ENCODE data around the gene ZCCHC24. TPM values are rescaled to one million over a fixed set of nuclear protein-coding genes. Genes with fewer than 3 reads are reported as not detected.
"Not testable (repeated sequence)": the region's sequence is repeated elsewhere in the genome, so short reads cannot be mapped to it uniquely, and the experiment has no call there.

The ZCCHC24 gene
- total RNA-seq, 1 experiment from 2014 or later, result 3.1 TPM

GRCh38 chr10:79335094-79335469 lies 110.3 kb downstream of the ZCCHC24 start:
- Mint-ChIP-seq H3K27me3 (ENCODE audit: insufficient read depth, unreplicated experiment) (no peaks in the 10 kb centered on the region), H3K36me3 (ENCODE audit: insufficient read depth, unreplicated experiment) (no peaks in the 10 kb centered on the region), H3K9me3 (ENCODE audit: unreplicated experiment) (no peaks in the 10 kb centered on the region), H3K4me3 (ENCODE audit: unreplicated experiment) (no peak overlapping the region), H3K27ac (ENCODE audit: unreplicated experiment) (no peak overlapping the region), H3K4me1 (ENCODE audit: low read depth, unreplicated experiment) (no peaks in the 10 kb centered on the region)
- no peak for TF ChIP-seq CTCF (IDR thresholded peaks at IDR 0.05; ENCODE audit: insufficient read depth in 1 of 2, low read depth in 1 of 2, low read length in 1 of 2, severe bottlenecking in 1 of 2, unreplicated experiment in 1 of 2)
- ChIA-PET CTCF (no interaction called here), POLR2A (no interaction called here)
- Histone ChIP-seq H3K9me3 (no peaks in the 10 kb centered on the region), H3K4me3 (ENCODE audit: low read depth, low read length) (no peak overlapping the region), H3K27me3 (replicated peaks; ENCODE audit: control insufficient read depth, insufficient read depth, low read length) (no peaks in the 10 kb centered on the region), H3K36me3 (ENCODE audit: control insufficient read depth, insufficient read depth, low read length) (no peaks in the 10 kb centered on the region), H3K4me1 (no peaks in the 10 kb centered on the region)
- BruUV-seq (replicated peaks), result no TSS peak
- DNase-seq, result no peak
- intact Hi-C loops (cut with micrococcal nuclease; ENCODE audit: unreplicated experiment), result no loop called here

- CTCF ChIA-PET, result interaction anchor here (0.6 kb wide), 1 partner anchor 96 kb away, joined by 3 read pairs; no protein-coding TSS in a partner anchor
- no peaks in the 10 kb centered on the region for H3K4me1 Mint-ChIP-seq (ENCODE audit: low read depth, unreplicated experiment)
- DNase-seq, result no peak
- H3K27me3 ChIP-seq (replicated peaks; ENCODE audit: control insufficient read depth, insufficient read depth, low read length), result no peaks in the 10 kb centered on the region
- H3K4me3 Mint-ChIP-seq (ENCODE audit: unreplicated experiment), result no peak overlapping the region
- no peaks in the 10 kb centered on the region for H3K9me3 ChIP-seq
- H3K9me3 Mint-ChIP-seq (ENCODE audit: unreplicated experiment), result no peaks in the 10 kb centered on the region
- no TSS peak for BruUV-seq (replicated peaks)
- H3K36me3 Mint-ChIP-seq (ENCODE audit: insufficient read depth, unreplicated experiment), result no peaks in the 10 kb centered on the region
- H3K4me3 ChIP-seq (ENCODE audit: low read depth, low read length), result no peak overlapping the region
- intact Hi-C loops (cut with micrococcal nuclease; ENCODE audit: unreplicated experiment), result no loop called here
- TF ChIP-seq CTCF (IDR thresholded peaks at IDR 0.05; ENCODE audit: insufficient read depth in 1 of 2, low read depth in 1 of 2, low read length in 1 of 2, severe bottlenecking in 1 of 2, unreplicated experiment in 1 of 2), result no peak
- no peak overlapping the region for H3K27ac Mint-ChIP-seq (ENCODE audit: unreplicated experiment)
- no peaks in the 10 kb centered on the region for H3K36me3 ChIP-seq (ENCODE audit: control insufficient read depth, insufficient read depth, low read length)
- H3K27me3 Mint-ChIP-seq (ENCODE audit: insufficient read depth, unreplicated experiment), result no peaks in the 10 kb centered on the region
- H3K4me1 ChIP-seq, result no peaks in the 10 kb centered on the region
- POLR2A ChIA-PET, result interaction anchor here (0.6 kb wide), 1 partner anchor 1425 kb away, joined by 3 read pairs; no protein-coding TSS in a partner anchor
These were observed 110.9 kb downstream of the ZCCHC24 start for GRCh38 chr10:79334573-79334972.

GRCh38 chr10:79333513-79333912 lies 111.9 kb downstream of the ZCCHC24 start:
- Mint-ChIP-seq H3K27me3 (ENCODE audit: insufficient read depth, unreplicated experiment) (no peaks in the 10 kb centered on the region), H3K4me1 (ENCODE audit: low read depth, unreplicated experiment) (no peaks in the 10 kb centered on the region), H3K4me3 (ENCODE audit: unreplicated experiment) (no peak overlapping the region), H3K36me3 (ENCODE audit: insufficient read depth, unreplicated experiment) (no peaks in the 10 kb centered on the region), H3K9me3 (ENCODE audit: unreplicated experiment) (no peaks in the 10 kb centered on the region), H3K27ac (ENCODE audit: unreplicated experiment) (no peak overlapping the region)
- Histone ChIP-seq H3K36me3 (ENCODE audit: control insufficient read depth, insufficient read depth, low read length) (no peaks in the 10 kb centered on the region), H3K4me3 (ENCODE audit: low read depth, low read length) (no peak overlapping the region), H3K4me1 (no peaks in the 10 kb centered on the region), H3K27me3 (replicated peaks; ENCODE audit: control insufficient read depth, insufficient read depth, low read length) (no peaks in the 10 kb centered on the region), H3K9me3 (no peaks in the 10 kb centered on the region)
- BruUV-seq (replicated peaks), result no TSS peak
- ChIA-PET POLR2A (no interaction called here), CTCF (no interaction called here)
- intact Hi-C loops (cut with micrococcal nuclease; ENCODE audit: unreplicated experiment), result no loop called here
- DNase-seq, result no peak
- TF ChIP-seq CTCF (IDR thresholded peaks at IDR 0.05; ENCODE audit: insufficient read depth in 1 of 2, low read depth in 1 of 2, low read length in 1 of 2, severe bottlenecking in 1 of 2, unreplicated experiment in 1 of 2), result no peak

GRCh38 chr10:79332610-79333315 lies 112.7 kb downstream of the ZCCHC24 start:
- H3K27me3 ChIP-seq (replicated peaks; ENCODE audit: control insufficient read depth, insufficient read depth, low read length); H3K4me1 ChIP-seq; intact Hi-C loops (cut with micrococcal nuclease; ENCODE audit: unreplicated experiment); H3K36me3 ChIP-seq (ENCODE audit: control insufficient read depth, insufficient read depth, low read length); H3K4me3 Mint-ChIP-seq (ENCODE audit: unreplicated experiment); POLR2A ChIA-PET; BruUV-seq (replicated peaks); H3K4me3 ChIP-seq (ENCODE audit: low read depth, low read length); H3K27me3 Mint-ChIP-seq (ENCODE audit: insufficient read depth, unreplicated experiment); H3K36me3 Mint-ChIP-seq (ENCODE audit: insufficient read depth, unreplicated experiment); CTCF ChIA-PET; H3K4me1 Mint-ChIP-seq (ENCODE audit: low read depth, unreplicated experiment); H3K27ac Mint-ChIP-seq (ENCODE audit: unreplicated experiment); H3K9me3 Mint-ChIP-seq (ENCODE audit: unreplicated experiment); H3K9me3 ChIP-seq; DNase-seq: not testable (repeated sequence)

Measured in Caco-2 (cell line).